A673 (cell line): ENCODE measurements around the gene DHRS7.

Experiments used
- CTCF ChIP-seq: fragments of 300-800, 200-600 bp; sonication (generic); conservative IDR thresholded peaks from 2 replicates; pipeline ENCODE4 v1.5.1; 2017; ENCODE audit warnings: low read depth, mild to moderate bottlenecking, antibody characterized with exemption, low read length, moderate library complexity, mixed read lengths
- EZH2 ChIP-seq: fragments of 200-600 bp; sonication (generic); IDR thresholded peaks from 2 replicates; pipeline ENCODE4 v1.6.1; 2017; ENCODE audit warnings: borderline replicate concordance, low read depth, mild to moderate bottlenecking, mixed read lengths, antibody characterized with exemption, low read length; ENCODE audit not compliant: poor library complexity, severe bottlenecking

DNA sequence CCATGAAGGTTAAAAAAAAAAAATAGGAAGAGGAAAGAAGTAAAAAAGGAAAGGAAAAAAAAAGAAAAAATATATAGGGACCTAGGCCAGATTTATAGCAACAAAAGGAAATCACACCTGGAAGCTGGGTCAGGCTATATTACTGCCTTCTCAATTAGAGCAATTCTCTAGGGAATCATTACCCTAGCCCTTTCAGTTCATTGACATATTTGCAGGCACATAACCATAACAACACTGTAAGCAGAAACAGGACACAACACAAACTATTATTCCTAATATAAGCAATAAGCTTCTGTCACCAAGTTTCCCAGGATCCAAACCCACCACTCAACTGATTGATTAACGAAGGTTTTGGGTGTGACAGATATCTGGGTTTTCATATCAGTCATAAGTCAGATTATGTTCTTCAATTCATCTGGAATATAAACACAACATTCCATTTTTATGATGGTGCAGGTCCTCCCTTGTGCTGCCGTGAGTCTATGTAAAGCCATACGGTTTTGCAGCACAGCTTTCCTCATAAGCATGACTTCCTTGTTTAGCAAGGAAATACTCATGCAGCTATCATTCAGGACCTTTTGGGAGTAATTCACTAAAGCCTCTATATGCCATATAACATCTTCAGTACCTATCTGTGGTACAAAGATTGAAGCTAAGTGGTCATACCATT is 69.3 kb downstream of the DHRS7 start:
- TF ChIP-seq CTCF (no peak), EZH2 (no peak)
